Activated T-cell treated with anti-CD3 and anti-CD28 coated beads, Interleukin-2, amount 50 U/mL, for 48 hours (primary cell): Measurements from ENCODE around the gene ATP6V1F.
"Not testable (repeated sequence)": the region's sequence is repeated elsewhere in the genome, so short reads cannot be mapped to it uniquely, and the experiment has no call there.

Experiments
- DNase-seq, 2 experiments: peaks; one replicate each; pipeline ENCODE4 v3.0.0-alpha.2; 2020

ATP6V1F gene

DNA sequence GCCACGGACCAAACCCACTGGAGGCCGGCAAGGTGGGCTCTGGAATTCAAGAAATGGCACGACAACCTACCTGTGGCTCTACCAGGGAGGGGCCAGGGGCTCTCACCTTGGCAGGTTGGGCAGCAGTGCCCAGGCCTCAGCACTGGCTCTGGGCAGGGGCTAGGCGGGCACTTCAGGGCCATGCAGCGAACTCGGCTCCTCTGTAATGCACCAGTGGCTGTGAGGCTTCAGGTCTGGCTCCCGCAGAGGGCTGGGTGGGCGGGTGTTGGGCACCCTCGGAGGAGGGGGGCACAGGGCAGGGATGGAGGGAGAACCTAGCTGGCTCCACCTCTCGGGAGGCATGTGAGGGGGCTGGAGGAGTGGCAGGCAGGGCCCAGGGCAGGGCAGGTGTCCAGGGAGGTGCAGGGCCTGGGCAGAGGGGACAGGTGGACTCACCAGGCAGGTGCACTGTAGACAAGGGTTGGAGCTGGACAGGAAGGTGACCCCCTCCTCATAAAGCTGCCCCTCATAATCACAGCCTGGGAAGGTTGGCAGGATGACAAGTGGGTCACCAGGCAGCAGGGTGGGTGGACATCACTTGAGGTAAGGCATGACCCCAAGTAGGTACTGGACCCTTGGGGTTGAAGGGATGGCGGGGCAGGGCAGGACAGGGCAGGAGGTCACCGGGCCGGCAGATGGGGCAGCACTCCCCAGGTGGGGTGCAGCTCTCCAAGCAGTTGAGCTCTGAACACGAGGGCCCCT, 41.1 kb downstream of the ATP6V1F start:
- no peak for DNase-seq

DNA sequence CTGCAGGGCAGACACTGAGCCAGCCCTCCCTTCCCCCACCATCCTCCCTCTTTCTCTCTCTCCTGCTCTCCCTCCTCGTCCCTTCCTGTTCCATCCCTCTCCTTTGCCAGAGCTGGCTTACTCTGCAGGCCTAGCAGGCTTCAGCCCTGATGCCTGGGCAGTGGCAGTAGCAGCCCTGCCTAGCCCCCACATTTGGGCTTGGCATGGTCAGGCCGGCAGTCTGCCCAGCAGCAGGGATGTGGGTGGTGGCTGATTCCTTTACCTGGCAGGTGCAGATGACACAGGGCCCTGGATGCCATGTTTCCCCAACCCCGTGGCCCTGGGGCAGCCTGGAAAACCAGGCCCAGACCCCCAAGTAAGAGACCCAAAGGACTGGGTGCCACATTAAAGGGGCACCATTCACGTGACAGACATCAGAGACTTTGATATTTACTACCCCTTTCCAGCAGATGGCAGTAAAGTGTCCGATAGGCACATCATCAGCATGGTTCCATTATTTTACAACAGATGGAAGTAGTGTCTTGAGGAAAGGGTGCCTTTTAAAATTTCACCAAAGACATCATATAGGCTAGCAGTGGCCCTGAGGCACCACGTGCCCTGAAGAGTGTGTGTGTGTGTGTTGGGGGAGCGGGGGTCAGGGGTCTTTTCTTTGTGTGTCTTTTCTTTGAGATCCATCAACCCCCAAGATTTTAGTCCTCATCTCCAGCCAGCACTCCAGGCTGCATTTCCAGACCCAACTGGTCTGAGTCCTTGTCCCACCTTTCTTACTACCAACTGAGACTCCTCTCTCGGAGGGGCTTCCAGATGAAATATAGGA, 41.9 kb downstream of the ATP6V1F start:
- DNase-seq, result peak; percentile 32

DNA sequence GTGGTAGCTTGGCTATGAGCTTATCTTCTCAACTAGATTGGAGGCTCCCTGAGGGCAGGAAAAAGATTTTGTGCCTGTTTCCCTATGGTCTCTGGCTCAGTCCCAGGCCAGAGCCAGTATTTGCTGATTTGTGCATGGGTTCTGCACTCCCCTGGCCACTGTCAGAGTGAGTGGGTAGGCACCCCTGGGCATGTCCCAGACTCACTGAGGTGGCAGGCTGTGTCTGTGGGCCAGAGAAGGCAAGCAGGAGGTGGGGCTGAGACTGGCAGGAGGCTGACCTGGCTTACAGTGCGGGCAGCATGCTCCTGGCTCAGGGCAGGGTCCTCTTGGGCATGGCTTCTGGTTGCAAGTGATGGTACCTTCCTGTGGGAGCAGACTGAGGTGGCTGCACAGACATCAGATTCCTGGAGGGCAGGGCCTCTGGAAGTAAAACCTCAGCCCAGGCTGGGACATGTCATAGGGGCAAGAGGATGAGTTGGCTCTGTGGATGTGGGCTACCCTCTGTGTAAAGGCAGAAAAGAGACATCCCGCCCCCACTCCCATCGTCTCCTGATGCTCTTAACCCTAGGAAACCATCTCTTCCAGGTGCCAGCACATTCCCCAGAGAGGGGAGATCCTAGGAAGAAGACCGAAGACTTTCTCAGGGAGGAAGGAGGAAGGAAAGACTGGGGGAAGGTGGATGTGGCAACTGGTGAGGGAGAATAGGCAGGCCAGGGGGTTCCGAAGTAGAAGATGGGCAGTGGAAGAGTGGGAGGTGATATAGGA, 43.5 kb downstream of the ATP6V1F start:
- DNase-seq, result no peak

- DNase-seq, result no peak
These were observed 44.3 kb downstream of the ATP6V1F start for GRCh38 chr7:128906766-128907559.

GRCh38 chr7:128908750-128909624, 46.3 kb downstream of the ATP6V1F start:
- DNase-seq, result no peak

GRCh38 chr7:128909625-128910568, 47.2 kb downstream of the ATP6V1F start:
- DNase-seq, result no peak

GRCh38 chr7:128910569-128910945, 47.9 kb downstream of the ATP6V1F start, which contains the start of gene KCP:
TSS of gene KCP (minus strand) at chr7:128910709. CDS start at chr7:128910676, 33 bp downstream.
- no peak for DNase-seq

DNA sequence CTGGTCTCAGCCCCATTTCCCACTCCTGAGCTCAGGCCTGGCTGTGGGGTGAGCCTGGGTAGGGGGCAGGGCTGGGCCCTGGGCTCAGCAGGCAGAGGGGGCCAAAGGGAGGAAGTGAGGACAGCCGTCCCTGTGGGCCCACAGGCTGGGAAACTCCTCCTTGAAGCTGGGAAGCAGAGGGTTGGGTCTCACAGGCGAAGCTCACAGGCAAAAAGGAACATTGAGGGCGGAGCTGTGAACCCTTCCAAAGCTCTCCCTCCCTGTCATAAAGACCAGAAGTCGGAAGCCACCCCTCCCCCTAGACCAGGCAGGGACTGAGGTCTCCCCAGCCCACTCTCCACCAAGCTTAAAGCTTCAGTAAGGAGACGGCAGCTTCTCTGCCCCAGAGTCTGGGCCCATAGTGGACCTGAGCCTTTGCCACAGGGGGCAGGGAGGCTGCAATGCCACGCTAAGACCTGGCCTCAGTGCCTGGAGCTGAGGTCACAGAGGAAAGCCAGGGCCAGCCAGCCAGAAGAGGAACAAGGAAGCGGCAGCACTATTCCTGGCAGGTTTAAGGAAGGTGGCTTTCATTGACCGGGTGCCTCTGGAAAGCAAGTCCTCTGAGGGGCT, 48.9 kb downstream of the ATP6V1F start:
- DNase-seq, result no peak

DNA sequence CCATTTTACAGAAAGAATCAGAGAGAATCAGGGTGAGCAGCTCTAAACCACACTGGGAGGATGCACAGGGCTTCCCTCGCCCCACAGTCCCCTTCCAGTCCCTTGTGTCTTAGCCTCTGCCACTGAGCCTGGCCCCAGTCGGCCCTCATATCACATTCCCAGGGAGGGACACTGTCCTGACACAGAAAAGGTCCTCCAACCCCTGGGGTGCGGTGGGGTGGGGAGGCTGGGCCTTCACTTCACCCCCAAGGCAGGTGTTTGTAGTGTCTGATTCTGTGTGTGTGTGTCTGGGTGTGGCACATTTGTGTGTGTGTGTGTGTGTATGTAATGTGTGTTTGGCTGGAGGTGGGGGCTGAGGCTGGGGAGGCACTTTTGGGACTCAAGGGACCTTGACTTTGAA, 49.6 kb downstream of the ATP6V1F start:
- no peak for DNase-seq

DNA sequence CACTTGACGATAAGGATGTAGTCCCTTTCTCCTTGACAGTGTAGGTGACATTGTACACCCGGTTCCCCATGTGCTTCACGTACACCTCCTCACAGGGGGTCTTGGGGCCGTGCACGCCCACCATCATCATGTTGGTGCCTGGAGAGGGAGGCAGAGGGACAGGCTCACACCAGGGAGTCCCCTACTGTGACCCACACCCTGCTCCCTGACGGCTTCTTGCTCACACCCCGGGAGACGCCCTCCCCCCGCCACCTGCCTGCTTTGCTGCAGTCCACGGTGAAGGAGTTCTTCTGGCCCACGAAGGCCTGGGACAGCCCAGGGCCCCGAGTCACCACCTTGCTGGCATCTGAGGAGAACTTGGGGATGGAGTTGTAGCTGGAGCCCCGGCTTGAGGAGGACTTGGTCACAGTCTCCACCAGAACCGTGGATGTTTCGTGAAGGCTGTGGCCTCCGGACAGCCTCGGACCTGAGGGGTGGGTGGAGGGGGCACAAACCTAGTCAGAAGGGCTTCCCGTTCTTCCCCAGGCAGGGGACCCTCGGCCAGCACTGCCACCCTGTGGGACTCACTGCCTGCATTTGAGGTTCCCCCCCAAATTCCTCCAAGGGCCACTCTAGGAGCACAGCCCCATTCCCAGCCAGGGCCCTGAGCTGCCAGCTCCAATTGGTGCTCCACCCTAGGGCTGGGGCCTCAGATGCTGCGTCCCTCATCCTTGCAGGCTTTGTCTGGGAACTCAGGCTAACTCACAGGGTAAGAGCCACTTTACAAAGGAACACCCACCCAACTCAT, 50.2 kb downstream of the ATP6V1F start:
- DNase-seq, result not testable (repeated sequence)

DNA sequence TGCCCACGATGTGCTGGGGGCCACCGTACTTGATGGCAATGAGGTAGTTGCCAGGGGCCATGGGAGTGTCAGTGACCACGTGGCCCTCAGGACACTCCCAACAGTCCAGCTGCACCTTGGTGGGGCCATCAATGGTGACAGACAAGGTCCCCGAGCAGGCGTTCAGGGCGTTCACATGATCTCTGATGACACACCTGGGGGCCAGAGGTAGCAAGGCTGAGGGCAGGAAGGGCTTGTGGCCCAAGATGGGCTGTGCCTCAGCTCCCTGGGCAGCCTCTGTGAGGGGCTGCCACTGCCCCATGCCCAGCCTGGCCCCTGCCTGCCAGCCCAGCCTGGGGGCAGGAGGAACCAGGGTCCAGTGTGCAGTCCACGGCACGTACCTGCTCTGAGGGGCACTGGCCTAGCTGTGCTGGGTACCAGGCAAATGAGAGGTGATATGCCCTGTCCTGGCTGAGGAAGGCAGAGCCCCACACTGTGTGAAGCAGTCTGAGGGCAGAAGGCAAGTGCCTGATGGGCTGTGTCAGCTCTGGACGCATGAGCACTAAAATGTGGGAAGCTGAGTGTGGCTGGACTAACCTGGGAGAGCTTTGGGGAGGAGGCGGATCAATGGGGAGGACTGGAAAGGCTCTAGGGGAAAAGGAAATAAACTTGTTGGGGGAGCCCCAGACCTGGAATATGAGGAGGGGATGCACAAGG, 51.4 kb downstream of the ATP6V1F start:
- DNase-seq, result no peak

- DNase-seq, result no peak
These were observed 52.0 kb downstream of the ATP6V1F start for GRCh38 chr7:128914566-128915151.

- DNase-seq, result no peak
These were observed 52.7 kb downstream of the ATP6V1F start for GRCh38 chr7:128915271-128915819.
